GM19395 (cell line): ENCODE results near the gene MPRIP.
"Not testable (repeated sequence)": the region's sequence is repeated elsewhere in the genome, so short reads cannot be mapped to it uniquely, and the experiment has no call there.

ENCODE experiments used
- ATAC-seq: cut with Tn5 transposase; IDR thresholded peaks from one replicate; pipeline ENCODE4 v1.9.1; 2021; ENCODE audit warnings: mild to moderate bottlenecking, moderate library complexity; ENCODE audit not compliant: unreplicated experiment

Gene MPRIP

GRCh38 chr17:17180741-17181525 lies 138.7 kb downstream of the MPRIP start:
- ATAC-seq, result no peak

- ATAC-seq, result no peak
Observed at GRCh38 chr17:17181666-17182597, 139.7 kb downstream of the MPRIP start.

GRCh38 chr17:17182598-17183136 lies 140.4 kb downstream of the MPRIP start:
- ATAC-seq, result no peak

GRCh38 chr17:17183744-17184143 lies 141.5 kb downstream of the MPRIP start:
- no peak for ATAC-seq

- ATAC-seq, result not testable (repeated sequence)
Observed at GRCh38 chr17:17184985-17185757, 142.9 kb downstream of the MPRIP start.

- no peak for ATAC-seq
Observed at GRCh38 chr17:17186051-17186450, 143.8 kb downstream of the MPRIP start.

GRCh38 chr17:17186551-17187505 lies 144.6 kb downstream of the MPRIP start:
- ATAC-seq, result no peak

GRCh38 chr17:17188586-17188985 lies 146.3 kb downstream of the MPRIP start:
- ATAC-seq, result no peak

GRCh38 chr17:17189559-17189958 lies 147.3 kb downstream of the MPRIP start:
- no peak for ATAC-seq

- no peak for ATAC-seq
Observed at GRCh38 chr17:17190188-17190587, 147.9 kb downstream of the MPRIP start.

- no peak for ATAC-seq
Observed at GRCh38 chr17:17191346-17191792, 149.1 kb downstream of the MPRIP start.

GRCh38 chr17:17191961-17192381 lies 149.7 kb downstream of the MPRIP start:
- ATAC-seq, result no peak

GRCh38 chr17:17195466-17195865 lies 153.2 kb downstream of the MPRIP start:
- not testable (repeated sequence) for ATAC-seq

- ATAC-seq, result no peak
Observed at GRCh38 chr17:17196776-17197175, 154.5 kb downstream of the MPRIP start.

- no peak for ATAC-seq
Observed at GRCh38 chr17:17198281-17198680, 156.0 kb downstream of the MPRIP start.

- no peak for ATAC-seq
Observed at GRCh38 chr17:17200311-17200710, 158.1 kb downstream of the MPRIP start.

GRCh38 chr17:17200831-17201230 lies 158.6 kb downstream of the MPRIP start:
- ATAC-seq, result no peak

GRCh38 chr17:17201271-17201670 lies 159.0 kb downstream of the MPRIP start:
- no peak for ATAC-seq

- ATAC-seq, result no peak
Observed at GRCh38 chr17:17201907-17202306, 159.7 kb downstream of the MPRIP start.
